Head of caudate nucleus (tissue), 42 donors: ENCODE results near the gene SLC8A3.

Experiments used
- DNase-seq, 42 donors: peaks; one replicate each; pipeline versions ENCODE4 v3.0.0 to v3.0.0-alpha.2; 2020 to 2021; ENCODE audit warnings: mixed read lengths in 7 of 42
- intact Hi-C: fragments of 100-400 bp; cut with DNase I; formaldehyde crosslinking; loops from one replicate; pipeline ENCODE4 v1.15.0; 2022

The SLC8A3 gene

DNA sequence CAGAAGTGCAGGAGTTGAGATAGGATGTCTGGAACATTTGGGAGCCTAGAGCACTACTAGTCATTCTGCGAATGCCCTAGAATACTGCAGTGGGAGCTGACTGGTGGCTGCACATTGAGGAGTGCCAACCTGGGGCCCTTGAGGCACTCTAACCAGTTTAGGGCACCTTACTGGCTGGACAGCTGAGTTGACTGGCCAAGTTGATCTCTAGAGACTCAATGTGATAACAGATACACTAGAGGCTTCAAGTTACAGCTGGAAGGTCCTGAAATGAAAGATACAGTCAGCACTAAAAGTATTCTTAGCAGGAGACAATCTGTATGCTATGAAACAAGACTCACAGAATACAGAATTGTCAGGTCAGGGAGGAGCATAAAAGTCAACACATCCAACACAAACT lies 8.0 kb downstream of the SLC8A3 start:
- intact Hi-C loops, result no loop called here
- DNase-seq, result no peak

DNA sequence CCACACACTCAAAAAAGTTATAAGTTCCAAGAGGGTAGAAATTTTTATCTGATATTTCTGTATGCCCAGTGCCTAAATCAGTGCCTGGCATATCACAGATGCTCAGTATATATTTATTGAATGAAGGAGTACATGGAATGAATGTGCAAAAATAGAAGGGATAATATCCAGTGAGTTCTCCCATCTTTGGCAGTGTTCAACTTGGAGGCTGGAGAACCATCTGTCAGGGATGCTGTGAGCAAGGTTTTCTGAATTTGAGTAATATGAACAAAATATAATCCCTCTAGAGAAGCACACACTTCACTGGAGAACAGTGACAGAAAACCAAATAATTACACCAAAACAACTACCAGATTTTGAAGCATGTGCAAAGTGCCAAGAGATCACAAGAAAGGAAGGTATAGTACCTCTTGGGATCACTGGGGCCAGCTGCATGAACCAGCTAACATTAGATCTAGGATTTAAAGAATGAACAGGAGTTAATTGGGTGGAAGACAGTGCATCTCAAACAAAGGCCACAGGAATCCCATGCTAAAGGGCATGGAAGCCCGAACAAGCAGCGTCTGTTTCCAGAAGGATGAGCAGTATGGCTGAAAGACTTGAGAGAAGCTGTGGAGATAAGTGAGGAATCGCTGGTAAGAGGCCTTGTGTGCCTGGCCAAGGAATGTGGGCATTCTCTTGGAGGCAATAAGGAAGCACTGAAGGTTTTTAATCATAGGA lies 11.5 kb downstream of the SLC8A3 start:
- DNase-seq, result no peak
- intact Hi-C loops, result no loop called here

DNA sequence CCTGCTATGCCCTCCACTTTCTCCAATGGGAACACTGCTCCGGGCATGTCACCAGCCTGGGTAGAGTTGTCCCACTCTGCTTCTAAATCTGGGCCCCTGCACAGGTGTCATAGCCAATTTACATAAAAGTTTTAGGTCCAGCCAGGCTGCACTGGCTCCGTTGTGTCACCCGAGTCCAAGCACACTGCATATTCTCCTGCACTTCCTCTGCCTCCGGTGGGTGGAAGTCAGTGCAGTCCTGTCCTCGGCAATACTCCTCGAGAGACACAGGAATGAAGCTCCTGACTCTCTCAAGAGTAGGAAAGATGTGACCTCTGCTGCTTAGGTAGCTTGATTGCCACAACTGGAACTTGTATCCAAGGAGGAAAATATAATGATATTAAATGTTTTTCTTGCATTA lies 15.2 kb downstream of the SLC8A3 start:
- intact Hi-C loops, result no loop called here

DNA sequence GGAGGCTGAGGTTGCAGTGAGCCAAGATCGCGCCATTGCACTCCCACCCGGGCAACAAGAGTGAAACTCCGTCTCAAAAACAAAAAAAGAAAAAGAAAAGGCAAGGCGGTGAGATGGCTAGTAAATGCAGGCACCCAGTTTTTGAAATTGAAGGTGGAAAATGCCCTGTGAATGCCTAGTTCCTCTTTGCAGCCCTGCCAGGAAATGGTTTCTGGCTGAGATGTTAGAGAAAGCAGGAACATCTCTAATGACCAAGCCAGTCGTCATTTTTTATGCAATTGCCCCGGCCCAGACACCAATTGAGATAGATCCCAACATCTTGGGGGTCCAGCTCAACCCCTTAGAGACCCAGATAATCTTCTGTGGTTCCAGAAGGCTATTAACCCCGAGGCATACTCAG lies 17.0 kb downstream of the SLC8A3 start:
- DNase-seq, result no peak
- intact Hi-C loops, result no loop called here

More for the DNA sequence above, 15.2 kb downstream of the SLC8A3 start:
- DNase-seq, result no peak

- intact Hi-C loops, result no loop called here
- no peak for DNase-seq
Measured at GRCh38 chr14:70170976-70171375, 17.8 kb downstream of the SLC8A3 start.

DNA sequence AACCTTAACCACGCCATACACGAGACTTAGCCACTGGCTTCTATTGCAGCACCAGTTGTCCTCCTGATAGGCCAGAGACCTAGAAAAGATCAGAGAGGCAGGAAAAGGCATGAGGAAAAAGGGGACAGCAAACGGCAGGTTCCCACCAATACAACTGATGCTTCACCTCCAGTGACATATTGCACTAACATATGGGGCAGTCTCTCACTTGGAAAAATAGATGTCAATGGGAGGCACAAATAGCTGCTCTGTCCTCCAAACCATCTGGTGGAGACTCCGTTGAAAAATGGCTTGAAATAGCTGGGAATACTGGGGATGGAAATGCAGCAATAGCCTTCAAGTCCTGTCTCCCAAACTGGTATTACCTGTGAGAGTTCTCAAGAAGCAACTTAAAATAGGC lies 20.3 kb downstream of the SLC8A3 start:
- intact Hi-C loops, result loop anchor here (10.0 kb wide), 1 partner anchor 74 kb away; no protein-coding TSS in a partner anchor

GRCh38 chr14:70166530-70167203 lies 22.1 kb downstream of the SLC8A3 start:
- intact Hi-C loops, result loop anchor here (10.0 kb wide), 1 partner anchor 72 kb away; no protein-coding TSS in a partner anchor
- no peak for DNase-seq

More for the DNA sequence above, 20.3 kb downstream of the SLC8A3 start:
- DNase-seq, result no peak

DNA sequence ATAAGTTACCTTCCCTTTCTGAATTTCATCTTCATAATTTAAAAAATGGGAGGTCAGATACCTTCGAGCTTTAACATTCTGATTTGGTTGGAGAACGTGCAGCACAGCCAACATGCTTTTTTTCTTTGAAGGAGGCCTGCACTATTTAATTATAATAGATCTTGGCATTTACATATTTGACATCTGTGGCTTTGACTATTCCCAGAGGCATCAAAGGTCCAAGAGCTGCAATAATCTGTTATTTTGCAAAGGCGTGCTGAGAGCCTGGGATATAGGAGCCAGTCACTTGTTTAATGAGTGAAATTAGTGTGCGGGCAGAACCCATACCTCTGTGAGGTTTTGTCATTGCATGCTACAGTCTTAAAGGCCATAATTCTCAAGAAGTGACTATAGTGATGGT lies 26.4 kb downstream of the SLC8A3 start:
- intact Hi-C loops, result loop anchor here (10.0 kb wide), 1 partner anchor 68 kb away; no protein-coding TSS in a partner anchor
- no peak for DNase-seq

- DNase-seq, result no peak
- intact Hi-C loops, result no loop called here
Measured at GRCh38 chr14:70156592-70156991, 32.2 kb downstream of the SLC8A3 start.

- DNase-seq, result no peak
- intact Hi-C loops, result no loop called here
Measured at GRCh38 chr14:70152704-70153103, 36.0 kb downstream of the SLC8A3 start.

DNA sequence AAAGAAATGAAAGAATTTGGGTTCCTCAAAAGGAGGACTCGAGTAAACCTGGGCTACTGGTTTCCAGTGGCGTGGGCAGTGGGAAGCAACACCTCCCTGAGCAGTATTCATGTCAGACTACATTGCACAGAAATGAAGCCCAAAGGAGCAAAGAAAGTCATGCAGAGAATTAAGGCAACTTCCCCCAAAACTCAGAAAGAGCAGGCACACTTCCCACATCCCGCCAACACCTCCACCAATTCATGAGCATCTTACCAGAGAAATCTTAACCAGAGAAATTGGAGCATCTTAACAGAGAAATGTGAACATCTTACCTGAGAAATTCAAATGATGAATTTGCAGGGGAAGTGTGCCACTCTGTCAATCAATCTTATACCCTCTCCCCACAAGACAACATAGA lies 36.7 kb downstream of the SLC8A3 start:
- intact Hi-C loops, result no loop called here
- DNase-seq, result peak in 32 of 42 donors; percentile 2 to 77 (median 28)

GRCh38 chr14:70149596-70150165 lies 39.1 kb downstream of the SLC8A3 start:
- peak in 2 of 42 donors; percentile 7 to 26 for DNase-seq
- intact Hi-C loops, result no loop called here

- peak in 3 of 42 donors; percentile 5 to 14 (median 10) for DNase-seq
- intact Hi-C loops, result no loop called here
Measured at GRCh38 chr14:70148911-70149595, 39.7 kb downstream of the SLC8A3 start.

- intact Hi-C loops, result no loop called here
- no peak for DNase-seq
Measured at GRCh38 chr14:70148351-70148750, 40.4 kb downstream of the SLC8A3 start.

DNA sequence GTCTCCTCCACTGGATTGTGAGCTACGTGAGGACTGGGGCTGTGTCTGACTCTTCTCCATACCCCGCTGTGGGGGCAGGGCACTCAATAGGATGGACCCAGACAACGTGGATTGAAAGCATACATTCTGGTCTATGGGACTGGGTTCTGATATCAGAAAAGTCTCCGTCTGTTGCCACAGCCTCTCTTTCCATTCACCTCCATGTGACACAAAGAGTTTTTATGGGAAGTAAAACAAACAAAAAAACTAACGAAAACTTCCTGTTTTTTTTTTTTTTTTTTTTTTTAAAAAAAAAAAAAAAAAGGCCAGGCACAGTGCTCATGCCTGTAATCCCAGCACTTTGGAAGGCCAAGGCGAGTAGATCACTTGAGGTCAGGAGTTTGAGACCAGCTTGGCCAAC lies 44.7 kb downstream of the SLC8A3 start:
- intact Hi-C loops, result no loop called here

GRCh38 chr14:70143306-70143705 lies 45.4 kb downstream of the SLC8A3 start:
- no peak for DNase-seq
- intact Hi-C loops, result no loop called here

More for the DNA sequence above, 44.7 kb downstream of the SLC8A3 start:
- DNase-seq, result no peak

GRCh38 chr14:70140614-70141013 lies 48.1 kb downstream of the SLC8A3 start:
- intact Hi-C loops, result no loop called here
- no peak for DNase-seq

DNA sequence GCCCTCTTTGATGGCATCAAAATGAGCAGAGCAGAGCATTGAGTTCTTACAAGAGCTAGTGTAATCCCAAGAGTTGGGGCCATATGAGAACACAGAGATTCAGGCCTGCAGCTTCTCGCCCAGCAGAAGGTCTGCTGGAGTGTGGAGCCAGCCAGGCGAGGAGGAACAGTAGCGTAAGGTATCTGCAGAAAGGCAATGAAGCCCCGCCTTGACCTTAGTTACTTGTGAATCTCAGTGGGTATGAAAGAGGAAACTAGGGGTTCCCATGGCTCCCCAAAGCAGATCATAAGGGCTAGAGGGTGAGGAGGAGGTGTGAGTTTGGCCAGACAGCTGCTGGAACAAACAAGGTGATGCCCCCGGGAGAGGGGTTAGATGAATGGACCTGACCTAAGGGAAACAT lies 49.4 kb downstream of the SLC8A3 start:
- intact Hi-C loops, result no loop called here
- no peak for DNase-seq

- intact Hi-C loops, result no loop called here
- DNase-seq, result no peak
Measured at GRCh38 chr14:70137788-70138187, 51.0 kb downstream of the SLC8A3 start.

GRCh38 chr14:70133461-70133860 lies 55.3 kb downstream of the SLC8A3 start:
- intact Hi-C loops, result no loop called here
- DNase-seq, result no peak
